Measurements from ENCODE around the gene HIVEP3.

HIVEP3 gene

GRCh38 chr1:41479000-41479807 lies 439.5 kb downstream of the HIVEP3 start:
- DNase-seq, result no peak

GRCh38 chr1:41478118-41478748 lies 440.5 kb downstream of the HIVEP3 start:
- no peak for DNase-seq

GRCh38 chr1:41476807-41477361 lies 441.8 kb downstream of the HIVEP3 start:
- no peak for DNase-seq

- no peak for DNase-seq
Observed at GRCh38 chr1:41475859-41476567, 442.7 kb downstream of the HIVEP3 start.

GRCh38 chr1:41475346-41475745 lies 443.4 kb downstream of the HIVEP3 start:
- no peak for DNase-seq

- no peak for DNase-seq
Observed at GRCh38 chr1:41474490-41475271, 444.0 kb downstream of the HIVEP3 start.

GRCh38 chr1:41473738-41474362 lies 444.9 kb downstream of the HIVEP3 start:
- no peak for DNase-seq

- DNase-seq, result no peak
Observed at GRCh38 chr1:41471658-41472057, 447.1 kb downstream of the HIVEP3 start.

- no peak for DNase-seq
Observed at GRCh38 chr1:41469706-41470105, 449.0 kb downstream of the HIVEP3 start.

GRCh38 chr1:41468122-41468762 lies 450.5 kb downstream of the HIVEP3 start:
- DNase-seq, result no peak

GRCh38 chr1:41467673-41468072 lies 451.0 kb downstream of the HIVEP3 start:
- no peak for DNase-seq

- no peak for DNase-seq
Observed at GRCh38 chr1:41466146-41466545, 452.6 kb downstream of the HIVEP3 start.

- no peak for DNase-seq
Observed at GRCh38 chr1:41465741-41466140, 453.0 kb downstream of the HIVEP3 start.

- DNase-seq, result no peak
Observed at GRCh38 chr1:41464885-41465284, 453.8 kb downstream of the HIVEP3 start.

- DNase-seq, result no peak
Observed at GRCh38 chr1:41463516-41463915, 455.2 kb downstream of the HIVEP3 start.

GRCh38 chr1:41462680-41463004 lies 456.1 kb downstream of the HIVEP3 start:
- no peak for DNase-seq

- DNase-seq, result peak in 1 of 2 donors; percentile 2
Observed at GRCh38 chr1:41461790-41462679, 456.7 kb downstream of the HIVEP3 start.

- no peak for DNase-seq
Observed at GRCh38 chr1:41456847-41457540, 461.7 kb downstream of the HIVEP3 start.
